Measurements from ENCODE around the gene TRAPPC14.
"Not testable (repeated sequence)": the region's sequence is repeated elsewhere in the genome, so short reads cannot be mapped to it uniquely, and the experiment has no call there.

- not testable (repeated sequence) for TF ChIP-seq POLR2AphosphoS5, CTCF (IDR thresholded peaks at IDR 0.05)
Measured at GRCh38 chr7:100182616-100183015, 24.1 kb upstream of the TRAPPC14 start.
